HepG2 (cell line): ENCODE measurements around the gene ATP1A1. TPM values are rescaled to one million over a fixed set of nuclear protein-coding genes. Genes with fewer than 3 reads are reported as not detected.

Source experiments
- ATAD3A ChIP-seq: sonication (generic); formaldehyde crosslinking; IDR thresholded peaks from 2 replicates; pipeline ENCODE4 v1.4.0; 2020; ENCODE audit warnings: missing genetic modification reagents
- BCL6 ChIP-seq: IDR thresholded peaks from 2 replicates; pipeline ENCODE4 v1.6.1; 2016; ENCODE audit warnings: missing genetic modification reagents, missing compliant biosample characterization
- E2F1 ChIP-seq: sonication (generic); formaldehyde crosslinking; IDR thresholded peaks from 2 replicates; pipeline ENCODE4 v1.5.0; 2020; ENCODE audit warnings: missing genetic modification reagents
- EHMT2 ChIP-seq: fragments of 200-600 bp; sonication (generic); IDR thresholded peaks from 2 replicates; pipeline ENCODE4 v1.7.0; 2017; ENCODE audit warnings: antibody characterized with exemption, low read depth, low read length, borderline replicate concordance
- FOXA3 ChIP-seq: IDR thresholded peaks from 2 replicates; pipeline ENCODE4 v1.6.1; 2016; ENCODE audit warnings: missing genetic modification reagents, missing compliant biosample characterization
- GATA4 ChIP-seq: sonication (generic); IDR thresholded peaks from 2 replicates; pipeline ENCODE4 v1.6.1; 2016; ENCODE audit warnings: antibody characterized with exemption, low read depth, borderline replicate concordance
- HES4 ChIP-seq: sonication (generic); formaldehyde crosslinking; IDR thresholded peaks from 2 replicates; pipeline ENCODE4 v1.9.0; 2021; ENCODE audit warnings: mild to moderate bottlenecking, missing genetic modification reagents, borderline replicate concordance
- KDM5B ChIP-seq: sonication (generic); formaldehyde crosslinking; IDR thresholded peaks from 2 replicates; pipeline ENCODE4 v1.4.0; 2020; ENCODE audit warnings: missing genetic modification reagents, mild to moderate bottlenecking, borderline replicate concordance
- NFATC3 ChIP-seq: sonication (generic); formaldehyde crosslinking; IDR thresholded peaks from 2 replicates; pipeline ENCODE4 v1.5.1; 2020; ENCODE audit warnings: mild to moderate bottlenecking, missing genetic modification reagents
- SMAD3 ChIP-seq: sonication (generic); formaldehyde crosslinking; IDR thresholded peaks from 2 replicates; pipeline ENCODE4 v1.4.0; 2020; ENCODE audit warnings: missing genetic modification reagents
- USF2 ChIP-seq, 2 experiments: sonication (generic) in 1 of 2; formaldehyde crosslinking in 1 of 2; IDR thresholded peaks; 2 replicates each; pipeline versions ENCODE4 v1.5.1 to v1.6.1; 2011 to 2020; ENCODE audit warnings: borderline replicate concordance in 1 of 2, low read depth in 1 of 2, low read length in 1 of 2, mild to moderate bottlenecking in 1 of 2, missing genetic modification reagents in 1 of 2, moderate library complexity in 1 of 2
- ZBTB25 ChIP-seq: IDR thresholded peaks from 2 replicates; pipeline ENCODE4 v1.6.1; 2018; ENCODE audit warnings: missing genetic modification reagents
- ZBTB8A ChIP-seq: sonication (generic); formaldehyde crosslinking; IDR thresholded peaks from 2 replicates; pipeline ENCODE4 v1.4.0; 2020; ENCODE audit warnings: mild to moderate bottlenecking, low read depth, missing genetic modification reagents, borderline replicate concordance
- ZNF101 ChIP-seq: sonication (generic); formaldehyde crosslinking; IDR thresholded peaks from 2 replicates; pipeline ENCODE4 v1.4.0; 2020; ENCODE audit warnings: mild to moderate bottlenecking, low read depth, missing genetic modification reagents, borderline replicate concordance
- ZNF12 ChIP-seq: sonication (generic); formaldehyde crosslinking; IDR thresholded peaks from 2 replicates; pipeline ENCODE4 v1.5.0; 2020; ENCODE audit warnings: missing genetic modification reagents
- ZNF331 ChIP-seq: sonication (generic); formaldehyde crosslinking; IDR thresholded peaks from 2 replicates; pipeline ENCODE4 v1.4.0; 2020; ENCODE audit warnings: missing genetic modification reagents
- ZNF451 ChIP-seq: sonication (generic); formaldehyde crosslinking; IDR thresholded peaks from 2 replicates; pipeline ENCODE4 v1.5.0; 2020; ENCODE audit warnings: mild to moderate bottlenecking, missing genetic modification reagents
- ZNF501 ChIP-seq: sonication (generic); formaldehyde crosslinking; IDR thresholded peaks from 2 replicates; pipeline ENCODE4 v1.5.1; 2020; ENCODE audit warnings: mild to moderate bottlenecking, moderate library complexity, missing genetic modification reagents
- ZNF564 ChIP-seq: sonication (generic); formaldehyde crosslinking; IDR thresholded peaks from 2 replicates; pipeline ENCODE4 v1.8.1; 2023; ENCODE audit warnings: mild to moderate bottlenecking, missing genetic modification reagents
- polyA plus RNA-seq, 8 experiments: library from polyadenylated mRNA; depleted of rRNA in 3 of 8; stranded (reverse) in 7 of 8; unstranded in 1 of 8; fragments of >200 nt; fragmentation: Illumina TruSeq in 4 of 8; extraction: Trizol in 4 of 8; gene quantifications; 2 replicates each; pipeline versions ENCODE4 v1.2.1 to v1.2.3, GENCODE V29; 2011 to 2016; ENCODE audit warnings: low read depth in 4 of 8, missing spikeins in 1 of 8, mixed read lengths in 1 of 8; ENCODE audit not compliant: insufficient read depth in 1 of 8
- total RNA-seq, 5 experiments: library from RNA; depleted of rRNA; stranded (reverse); fragments of >200 nt; fragmentation: Illumina TruSeq; extraction: Trizol; gene quantifications; 2 replicates each; pipeline ENCODE4 v1.2.3, GENCODE V29; 2016; ENCODE audit warnings: low read depth in 1 of 5
- TF ChIP-seq, protein P1 (sequence below): sonication (generic); formaldehyde crosslinking; IDR thresholded peaks from 2 replicates; pipeline ENCODE4 v1.9.0; 2021; ENCODE audit warnings: missing genetic modification reagents, borderline replicate concordance
- TF ChIP-seq, protein P2 (sequence below): sonication (generic); formaldehyde crosslinking; IDR thresholded peaks from 2 replicates; pipeline ENCODE4 v1.8.1; 2023; ENCODE audit warnings: mild to moderate bottlenecking, moderate library complexity, missing genetic modification reagents

Gene ATP1A1
- total and polyA plus RNA-seq, 2 of the 13 experiments (the other 11 are each of a cell fraction or from before 2014, with no cell fraction given): 280 to 705 TPM

- peak; percentile 23; the same call in 1 of the 2 replicates for TF ChIP-seq USF2 (IDR thresholded peaks at IDR 0.05; ENCODE audit: low read depth, low read length)
- TF ChIP-seq USF2 (CRISPR knock-in tag; IDR thresholded peaks at IDR 0.05; ENCODE audit: borderline replicate concordance): no peak
- peak; percentile 69 for TF ChIP-seq FOXA3
- no peak for TF ChIP-seq HES4 (CRISPR knock-in tag)
- TF ChIP-seq, protein P1, sequence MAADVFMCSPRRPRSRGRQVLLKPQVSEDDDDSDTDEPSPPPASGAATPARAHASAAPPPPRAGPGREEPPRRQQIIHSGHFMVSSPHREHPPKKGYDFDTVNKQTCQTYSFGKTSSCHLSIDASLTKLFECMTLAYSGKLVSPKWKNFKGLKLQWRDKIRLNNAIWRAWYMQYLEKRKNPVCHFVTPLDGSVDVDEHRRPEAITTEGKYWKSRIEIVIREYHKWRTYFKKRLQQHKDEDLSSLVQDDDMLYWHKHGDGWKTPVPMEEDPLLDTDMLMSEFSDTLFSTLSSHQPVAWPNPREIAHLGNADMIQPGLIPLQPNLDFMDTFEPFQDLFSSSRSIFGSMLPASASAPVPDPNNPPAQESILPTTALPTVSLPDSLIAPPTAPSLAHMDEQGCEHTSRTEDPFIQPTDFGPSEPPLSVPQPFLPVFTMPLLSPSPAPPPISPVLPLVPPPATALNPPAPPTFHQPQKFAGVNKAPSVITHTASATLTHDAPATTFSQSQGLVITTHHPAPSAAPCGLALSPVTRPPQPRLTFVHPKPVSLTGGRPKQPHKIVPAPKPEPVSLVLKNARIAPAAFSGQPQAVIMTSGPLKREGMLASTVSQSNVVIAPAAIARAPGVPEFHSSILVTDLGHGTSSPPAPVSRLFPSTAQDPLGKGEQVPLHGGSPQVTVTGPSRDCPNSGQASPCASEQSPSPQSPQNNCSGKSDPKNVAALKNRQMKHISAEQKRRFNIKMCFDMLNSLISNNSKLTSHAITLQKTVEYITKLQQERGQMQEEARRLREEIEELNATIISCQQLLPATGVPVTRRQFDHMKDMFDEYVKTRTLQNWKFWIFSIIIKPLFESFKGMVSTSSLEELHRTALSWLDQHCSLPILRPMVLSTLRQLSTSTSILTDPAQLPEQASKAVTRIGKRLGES (CRISPR knock-in tag): no peak
- TF ChIP-seq ZBTB8A: no peak
- TF ChIP-seq, protein P2, sequence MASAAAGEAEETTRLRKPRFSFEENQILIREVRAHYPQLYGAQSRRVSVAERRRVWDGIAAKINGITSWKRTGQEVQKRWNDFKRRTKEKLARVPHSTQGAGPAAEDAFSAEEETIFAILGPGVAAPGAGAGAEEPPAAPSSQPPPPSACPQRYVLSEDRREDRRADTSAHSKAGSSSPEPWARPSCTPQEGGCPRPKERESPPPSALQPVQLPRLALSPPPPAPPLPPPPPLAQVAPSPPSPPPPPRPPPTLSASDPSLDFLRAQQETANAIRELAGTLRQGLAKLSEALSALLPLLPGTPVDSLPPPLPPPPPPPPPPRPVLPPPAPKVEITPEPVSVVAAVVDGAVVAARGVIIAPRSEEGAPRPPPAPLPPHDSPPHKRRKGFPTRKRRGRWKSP (CRISPR knock-in tag): no peak
- no peak for TF ChIP-seq ZNF12 (CRISPR knock-in tag)
- TF ChIP-seq ZNF501 (CRISPR knock-in tag): peak; percentile 61
- peak; percentile 53 for TF ChIP-seq BCL6 (CRISPR knock-in tag)
- no peak for TF ChIP-seq ZNF451
- no peak for TF ChIP-seq E2F1 (CRISPR knock-in tag)
- no peak for TF ChIP-seq KDM5B (CRISPR knock-in tag)
- 0 out of 2 replicates have a peak, but pooled peaks have one; percentile 7 for TF ChIP-seq SMAD3 (CRISPR knock-in tag)
- no peak for TF ChIP-seq GATA4
- TF ChIP-seq ZNF564 (CRISPR knock-in tag): no peak
- no peak for TF ChIP-seq NFATC3
- TF ChIP-seq EHMT2: no peak
- no peak for TF ChIP-seq ATAD3A (CRISPR knock-in tag)
- TF ChIP-seq ZNF331 (CRISPR knock-in tag): peak; percentile 55
- TF ChIP-seq ZBTB25 (CRISPR knock-in tag): peak; percentile 36; the same call in 1 of the 2 replicates
- TF ChIP-seq ZNF101: no peak
Observed at GRCh38 chr1:116411784-116412479, 38.9 kb downstream of the ATP1A1 start (continued).
